AG09309 (cell line): ENCODE results near the gene TSPOAP1.

Experiments used
- DNase-seq: peaks from one replicate; pipeline ENCODE4 v3.0.0-alpha.2; 2010; ENCODE audit warnings: low read depth
- H3K4me3 ChIP-seq: 2 replicates; pipeline ENCODE4 v1.5.1; 2011; ENCODE audit warnings: mild to moderate bottlenecking, low read depth, low read length, moderate library complexity; ENCODE audit not compliant: control insufficient read depth
- CTCF ChIP-seq: IDR thresholded peaks from 2 replicates; pipeline ENCODE4 v1.5.1; 2011; ENCODE audit warnings: mild to moderate bottlenecking, low read depth, low read length, inconsistent platforms; ENCODE audit not compliant: insufficient read depth, control insufficient read depth; ENCODE audit errors: missing control alignments

Gene TSPOAP1

GRCh38 chr17:58335779-58336455, 7.3 kb upstream of the TSPOAP1 start:
- H3K4me3 ChIP-seq = no peak overlapping the region
- DNase-seq = no peak
- no peak for TF ChIP-seq CTCF

- DNase-seq = no peak
- no peak for TF ChIP-seq CTCF
- no peak overlapping the region for H3K4me3 ChIP-seq
These were observed 6.6 kb upstream of the TSPOAP1 start for GRCh38 chr17:58335061-58335731.

- H3K4me3 ChIP-seq = no peak overlapping the region
- no peak for TF ChIP-seq CTCF
- DNase-seq = no peak
These were observed 6.1 kb upstream of the TSPOAP1 start for GRCh38 chr17:58334661-58335060.

GRCh38 chr17:58334256-58334655, 5.7 kb upstream of the TSPOAP1 start:
- TF ChIP-seq CTCF = no peak
- H3K4me3 ChIP-seq = no peak overlapping the region
- no peak for DNase-seq

GRCh38 chr17:58333736-58334207, 5.2 kb upstream of the TSPOAP1 start:
- no peak for DNase-seq
- TF ChIP-seq CTCF = no peak
- no peak overlapping the region for H3K4me3 ChIP-seq

- TF ChIP-seq CTCF = no peak
- no peak for DNase-seq
These were observed 4.5 kb upstream of the TSPOAP1 start for GRCh38 chr17:58332778-58333735.

More at GRCh38 chr17:58332778-58333735, 4.5 kb upstream of the TSPOAP1 start:
- no peak overlapping the region for H3K4me3 ChIP-seq
